T-cell (primary cell): ENCODE measurements around the gene CNST. TPM values are rescaled to one million over a fixed set of nuclear protein-coding genes. Genes with fewer than 3 reads are reported as not detected.

ENCODE experiments used
- ATAC-seq, 4 experiments: fragments of 200-7000 bp in 3 of 4; fragments of 150-1000 bp in 1 of 4; cut with Tn5 transposase; replicated peaks in 1 of 4; 1 replicate in 3 of 4; 2 replicates in 1 of 4; pipeline ENCODE4 v1.10.0; 2021; ENCODE audit warnings: moderate library complexity in 3 of 4, mild to moderate bottlenecking in 2 of 4, moderate number of reproducible peaks in 1 of 4
- CTCF ChIA-PET, 2 donors: fragments of 300-600 bp; sonication (Branson Sonifier 250); formaldehyde crosslinking; loops; one replicate each; lab custom pipeline; 2022; ENCODE audit warnings: antibody characterized with exemption in 2 of 2; lab: Charles Lee
- POLR2A ChIA-PET, 2 donors: fragments of 300-600 bp; sonication (Branson Sonifier 250); formaldehyde crosslinking; loops; one replicate each; lab custom pipeline; 2022; ENCODE audit warnings: antibody characterized with exemption in 2 of 2; lab: Charles Lee
- DNase-seq, 35 experiments: peaks; one replicate each; pipeline versions ENCODE4 v3.0.0 to v3.0.0-alpha.2; 2013 to 2023
- H3K27ac ChIP-seq: one replicate; pipeline ENCODE4 v1.5.1; 2013; ENCODE audit warnings: low read length
- H3K27me3 ChIP-seq, 2 experiments: replicated peaks in 1 of 2; 1 replicate in 1 of 2; 2 replicates in 1 of 2; pipeline versions ENCODE4 v1.6.1 to v1.7.0; 2013; ENCODE audit warnings: low read length in 1 of 2, mixed read lengths in 1 of 2; ENCODE audit not compliant: control insufficient read depth in 2 of 2, insufficient read depth in 2 of 2; ENCODE audit errors: extremely low read depth in 1 of 2
- H3K36me3 ChIP-seq, 2 donors: 1 replicate in 1 of 2; 2 replicates in 1 of 2; pipeline versions ENCODE4 v1.6.1 to v1.7.0; 2013; ENCODE audit warnings: low read length in 1 of 2; ENCODE audit not compliant: control insufficient read depth in 2 of 2, insufficient read depth in 1 of 2; ENCODE audit errors: extremely low read depth in 1 of 2
- H3K4me1 ChIP-seq, 2 experiments: 1 replicate in 1 of 2; 2 replicates in 1 of 2; pipeline versions ENCODE4 v1.6.1 to v1.7.0; 2013; ENCODE audit warnings: low read length in 2 of 2, mixed read lengths in 1 of 2; ENCODE audit not compliant: insufficient read depth in 2 of 2, control insufficient read depth in 1 of 2; ENCODE audit errors: extremely low read depth in 1 of 2
- H3K4me3 ChIP-seq, 2 donors: 1 replicate in 1 of 2; 2 replicates in 1 of 2; pipeline versions ENCODE4 v1.5.1 to v1.7.0; 2013; ENCODE audit warnings: mild to moderate bottlenecking in 2 of 2, low read length in 1 of 2, moderate library complexity in 1 of 2; ENCODE audit not compliant: control insufficient read depth in 1 of 2; ENCODE audit errors: extremely low read depth in 1 of 2
- H3K9me3 ChIP-seq: 2 replicates; pipeline ENCODE4 v1.7.0; 2013
- H3K27ac Mint-ChIP-seq, 2 donors: one replicate each; pipeline ENCODE4 v1.8.0; 2020 to 2021; ENCODE audit warnings: mild to moderate bottlenecking in 2 of 2, mixed read lengths in 2 of 2
- H3K27me3 Mint-ChIP-seq, 2 donors: one replicate each; pipeline ENCODE4 v1.8.0; 2021 to 2022; ENCODE audit warnings: mixed read lengths in 2 of 2
- H3K36me3 Mint-ChIP-seq: one replicate; pipeline ENCODE4 v1.8.0; 2021; ENCODE audit warnings: mixed read lengths
- H3K4me1 Mint-ChIP-seq, 3 donors: one replicate each; pipeline ENCODE4 v1.8.0; 2020 to 2022; ENCODE audit warnings: mixed read lengths in 3 of 3, mild to moderate bottlenecking in 1 of 3
- H3K4me3 Mint-ChIP-seq, 3 donors: one replicate each; pipeline ENCODE4 v1.8.0; 2020 to 2022; ENCODE audit warnings: mild to moderate bottlenecking in 3 of 3, mixed read lengths in 3 of 3, moderate library complexity in 3 of 3
- H3K9me3 Mint-ChIP-seq, 3 donors: one replicate each; pipeline ENCODE4 v1.8.0; 2020 to 2022; ENCODE audit warnings: mixed read lengths in 3 of 3
- WGBS: methylation state at CpG from one replicate; pipeline ENCODE4 v1.1.5; 2013; ENCODE audit warnings: missing lambda C conversion rate; ENCODE audit not compliant: insufficient coverage; 5-methylcytosine and 5-hydroxymethylcytosine counted together
- total RNA-seq, 35 experiments: library from RNA in 6 of 35; stranded (reverse) in 6 of 35; fragments of 120-200 nt in 1 of 35; gene quantifications; one replicate each; pipeline versions ENCODE4 v1.2.1 to v1.2.4 and lab custom pipeline; 2013 to 2026

The CNST gene
- total RNA-seq, 5 donors from 2014 or later (not counting 1 experiment from before 2014, with no cell fraction given), result 69.0 to 87.3 (median 74.4) TPM

DNA sequence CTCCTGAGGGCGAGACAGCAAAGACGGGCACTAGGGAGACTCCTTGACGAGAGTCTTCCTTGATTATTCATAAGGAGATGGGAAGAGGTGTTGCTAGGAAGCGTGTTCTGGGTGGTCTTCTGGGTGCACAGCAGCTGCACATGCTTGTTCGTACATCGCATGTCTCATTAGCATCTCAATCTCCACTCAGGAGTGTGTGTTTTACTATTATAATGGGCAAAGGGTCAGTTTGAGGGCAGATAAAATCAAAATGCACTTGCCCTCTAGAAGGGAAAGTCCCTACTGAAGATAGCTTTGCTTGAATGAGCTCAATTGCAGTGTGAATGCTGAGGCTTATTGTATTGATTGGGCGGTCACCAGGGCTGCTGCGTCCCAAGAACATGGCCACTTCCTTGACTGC, 107.8 kb downstream of the CNST start:
- 93% methylated on average over 3 of the region's 8 CpGs for WGBS
- Histone ChIP-seq H3K27ac (no peak overlapping the region), H3K4me3 (no peak overlapping the region), H3K4me1 (no peaks in the 10 kb centered on the region), H3K27me3 (no peaks in the 10 kb centered on the region), H3K9me3 (no peaks in the 10 kb centered on the region), H3K36me3 (peaks cover under 1 to 8% of the 10 kb centered on the region in 2 donors)
- Mint-ChIP-seq H3K4me1 (no peaks in the 10 kb centered on the region), H3K27ac (no peak overlapping the region), H3K4me3 (no peak overlapping the region), H3K36me3 (peaks cover 46% of the 10 kb centered on the region), H3K9me3 (peaks cover 0 to 14% (median 6%) of the 10 kb centered on the region in 3 donors), H3K27me3 (no peaks in the 10 kb centered on the region)
- POLR2A ChIA-PET, result no interaction called here
- CTCF ChIA-PET, result no interaction called here
- ATAC-seq, result no peak
- no peak for DNase-seq

DNA sequence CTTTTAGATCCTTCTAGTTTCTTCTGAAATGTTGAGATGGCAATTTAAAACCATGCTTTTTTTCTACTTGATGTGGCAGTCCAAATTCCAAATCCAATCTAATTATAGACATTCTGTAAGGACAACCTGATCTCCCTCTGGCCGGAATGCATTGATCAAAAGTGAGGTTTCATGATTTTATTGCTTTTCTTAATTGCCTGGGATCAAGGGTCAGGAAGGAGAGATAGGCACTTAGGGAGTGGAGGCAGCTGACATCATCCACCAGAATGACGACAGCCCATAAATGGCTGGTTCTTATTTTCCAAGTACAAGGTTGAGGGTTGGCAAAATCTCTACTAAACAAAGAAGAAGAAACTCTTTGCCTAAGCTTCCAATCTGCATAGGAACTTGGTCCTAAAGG, 111.6 kb downstream of the CNST start:
- Mint-ChIP-seq H3K4me1 (no peaks in the 10 kb centered on the region), H3K4me3 (no peak overlapping the region), H3K27ac (no peak overlapping the region), H3K9me3 (peaks cover 0 to 14% (median 6%) of the 10 kb centered on the region in 3 donors), H3K36me3 (peaks cover 28% of the 10 kb centered on the region), H3K27me3 (no peaks in the 10 kb centered on the region)
- no peak for ATAC-seq
- ChIA-PET CTCF (no interaction called here), POLR2A (no interaction called here)
- H3K4me1 ChIP-seq, result no peaks in the 10 kb centered on the region
- no peaks in the 10 kb centered on the region for H3K27me3 ChIP-seq
- H3K9me3 ChIP-seq, result no peaks in the 10 kb centered on the region
- H3K4me3 ChIP-seq, result no peak overlapping the region
- WGBS, result no CpG with 5 or more reads among the region's 2 CpGs
- peaks cover 0 to 1% of the 10 kb centered on the region in 2 donors for H3K36me3 ChIP-seq
- H3K27ac ChIP-seq, result no peak overlapping the region
- DNase-seq, result no peak

DNA sequence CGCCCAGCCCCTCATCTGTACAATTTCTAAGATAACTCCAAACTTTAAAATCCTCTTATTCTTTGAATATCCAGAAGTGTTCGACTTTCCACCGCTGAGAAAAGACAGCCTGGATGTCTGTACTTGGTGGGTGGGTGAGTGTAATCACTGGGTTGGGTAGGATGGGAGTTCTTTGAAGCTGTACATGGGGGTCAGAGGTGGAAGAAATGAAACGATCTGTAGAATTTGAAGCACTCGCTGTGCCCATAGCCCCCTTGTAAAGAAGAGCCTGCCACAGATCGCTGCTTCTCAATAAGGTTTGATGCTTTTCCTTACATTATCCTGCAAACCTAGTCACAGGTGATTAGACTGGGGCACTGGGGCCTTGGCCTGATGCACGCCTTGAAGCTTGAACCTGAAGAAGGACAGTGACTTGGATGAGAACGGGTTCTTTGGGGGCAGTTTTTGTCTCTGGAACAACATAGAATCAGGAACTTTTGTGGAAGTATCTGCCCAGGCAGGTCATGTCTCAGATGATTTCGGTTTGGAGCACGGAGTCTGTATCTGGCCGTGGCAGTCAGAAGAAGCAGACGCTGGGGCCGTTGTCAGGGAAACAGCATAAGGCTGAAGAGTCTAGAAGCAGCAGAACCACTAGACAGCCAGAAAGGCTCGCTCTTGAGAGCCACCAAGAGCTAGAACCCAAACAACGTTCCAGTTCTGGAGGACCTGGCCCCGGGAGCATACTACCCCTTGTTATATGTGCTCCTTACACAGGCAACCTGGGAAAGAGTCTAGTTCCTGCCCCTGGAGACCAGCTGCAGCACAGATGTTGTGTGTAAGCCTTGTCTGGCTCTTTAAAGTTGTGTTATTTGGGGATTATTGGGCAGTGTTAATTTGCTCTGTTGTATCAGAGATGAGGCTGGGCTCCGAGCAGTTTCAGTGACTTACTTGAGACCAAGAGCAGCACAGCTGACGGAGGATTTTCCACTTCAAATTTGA, 112.8 kb downstream of the CNST start:
- H3K4me1 ChIP-seq, result no peaks in the 10 kb centered on the region
- Mint-ChIP-seq H3K4me3 (no peak overlapping the region), H3K27me3 (no peaks in the 10 kb centered on the region), H3K36me3 (peaks cover 19% of the 10 kb centered on the region), H3K27ac (no peak overlapping the region), H3K4me1 (no peaks in the 10 kb centered on the region), H3K9me3 (peaks cover 0 to 11% (median 6%) of the 10 kb centered on the region in 3 donors)
- DNase-seq (no peak), ATAC-seq (no peak)
- H3K27ac ChIP-seq, result no peak overlapping the region
- WGBS, result 89% methylated on average over 13 of the region's 18 CpGs
- H3K27me3 ChIP-seq, result no peaks in the 10 kb centered on the region
- H3K4me3 ChIP-seq, result no peak overlapping the region
- ChIA-PET CTCF (no interaction called here), POLR2A (no interaction called here)
- no peaks in the 10 kb centered on the region for H3K36me3 ChIP-seq
- no peaks in the 10 kb centered on the region for H3K9me3 ChIP-seq

DNA sequence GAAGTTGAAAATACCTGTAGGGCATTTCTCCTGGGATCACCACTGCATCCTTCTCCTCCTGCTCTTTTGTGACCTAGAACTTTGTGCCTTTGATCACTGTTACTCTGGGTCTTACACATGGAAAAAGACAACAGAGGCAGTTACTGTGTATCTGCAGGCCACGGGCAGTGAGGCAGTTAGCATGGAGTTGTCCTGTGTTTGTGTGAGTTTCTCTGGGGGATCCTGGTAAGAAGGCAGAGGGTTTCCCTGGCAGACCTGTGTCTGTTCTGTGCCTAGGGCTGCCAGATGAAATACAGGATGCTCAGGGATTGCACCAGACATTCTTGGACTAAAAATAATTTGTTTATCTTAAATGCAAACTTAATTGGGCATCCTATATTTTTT, 113.5 kb downstream of the CNST start:
- DNase-seq (no peak), ATAC-seq (no peak)
- no peaks in the 10 kb centered on the region for H3K9me3 ChIP-seq
- no peaks in the 10 kb centered on the region for H3K27me3 Mint-ChIP-seq
- no peaks in the 10 kb centered on the region for H3K4me1 Mint-ChIP-seq
- H3K9me3 Mint-ChIP-seq, result peaks cover 0 to 7% (median 5%) of the 10 kb centered on the region in 3 donors
- H3K27me3 ChIP-seq, result no peaks in the 10 kb centered on the region
- H3K4me3 ChIP-seq, result no peak overlapping the region
- H3K27ac ChIP-seq, result no peak overlapping the region
- no peak overlapping the region for H3K4me3 Mint-ChIP-seq
- H3K27ac Mint-ChIP-seq, result no peak overlapping the region
- no peaks in the 10 kb centered on the region for H3K4me1 ChIP-seq
- H3K36me3 ChIP-seq, result no peaks in the 10 kb centered on the region
- CTCF ChIA-PET, result no interaction called here
- peaks cover 16% of the 10 kb centered on the region for H3K36me3 Mint-ChIP-seq
- WGBS, result 100% methylated on average over 1 of the region's 1 CpG
- POLR2A ChIA-PET, result no interaction called here

DNA sequence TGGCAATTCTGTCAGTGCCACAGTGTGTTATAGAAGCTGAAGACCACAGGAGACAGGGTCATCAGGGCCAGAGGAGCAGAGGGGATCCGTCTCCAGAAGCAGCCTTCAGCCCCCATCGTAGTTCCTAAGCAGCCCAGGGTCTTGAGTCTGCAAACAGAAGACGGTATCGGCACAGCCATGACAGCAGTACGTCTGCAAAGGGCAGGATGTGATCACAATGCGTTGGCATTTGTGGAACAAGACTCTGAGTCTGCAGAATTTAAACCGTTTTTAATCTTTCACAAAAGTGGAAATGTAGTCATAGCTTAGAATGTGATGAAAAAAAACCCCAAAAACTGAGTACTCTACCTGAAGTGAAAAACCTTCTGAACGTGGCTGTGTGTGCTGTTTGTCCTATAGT, 113.9 kb downstream of the CNST start:
- no peaks in the 10 kb centered on the region for H3K27me3 Mint-ChIP-seq
- no peak for ATAC-seq
- DNase-seq, result no peak
- no peaks in the 10 kb centered on the region for H3K36me3 ChIP-seq
- peaks cover 0 to 2% (median under 1%) of the 10 kb centered on the region in 3 donors for H3K9me3 Mint-ChIP-seq
- no peaks in the 10 kb centered on the region for H3K4me1 Mint-ChIP-seq
- H3K27ac ChIP-seq, result no peak overlapping the region
- H3K36me3 Mint-ChIP-seq, result peaks cover 12% of the 10 kb centered on the region
- ChIA-PET CTCF (no interaction called here), POLR2A (no interaction called here)
- no peaks in the 10 kb centered on the region for H3K4me1 ChIP-seq
- 97% methylated on average over 6 of the region's 8 CpGs for WGBS
- no peak overlapping the region for H3K4me3 Mint-ChIP-seq
- H3K27ac Mint-ChIP-seq, result no peak overlapping the region
- H3K9me3 ChIP-seq, result no peaks in the 10 kb centered on the region
- H3K27me3 ChIP-seq, result no peaks in the 10 kb centered on the region
- H3K4me3 ChIP-seq, result no peak overlapping the region

DNA sequence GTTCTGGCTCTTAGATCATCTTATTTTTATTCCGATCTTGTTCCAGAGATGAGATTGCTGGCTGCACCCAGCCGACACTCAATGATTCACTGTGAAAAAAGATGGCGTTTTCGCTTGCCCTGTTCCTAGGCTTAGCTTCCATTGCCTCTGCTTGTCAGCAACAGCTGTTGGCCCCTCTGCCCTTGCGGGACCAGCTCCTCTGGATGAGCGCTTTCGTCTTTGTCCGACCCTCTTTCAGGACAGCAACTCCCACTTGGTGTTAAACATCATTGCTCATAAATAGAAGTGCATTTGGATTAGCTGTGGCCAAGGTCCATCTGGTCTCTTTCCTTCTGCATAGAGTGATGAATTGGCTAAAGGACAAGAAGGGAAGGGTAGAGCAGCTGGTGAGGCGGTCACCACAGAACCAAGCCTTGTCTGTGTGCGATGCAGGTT, 114.5 kb downstream of the CNST start:
- Mint-ChIP-seq H3K36me3 (peaks cover 9% of the 10 kb centered on the region), H3K9me3 (no peaks in the 10 kb centered on the region), H3K27me3 (no peaks in the 10 kb centered on the region), H3K4me3 (no peak overlapping the region), H3K27ac (peak overlapping the region in 1 of 2 donors; percentile 15), H3K4me1 (no peaks in the 10 kb centered on the region)
- ATAC-seq (no peak), DNase-seq (no peak)
- no peaks in the 10 kb centered on the region for H3K9me3 ChIP-seq
- CTCF ChIA-PET, result interaction anchor here in 1 of 2 donors (0.7 kb wide), 1 partner anchor 62 kb away, joined by 3 read pairs; no protein-coding TSS in a partner anchor
- no peak overlapping the region for H3K4me3 ChIP-seq
- POLR2A ChIA-PET, result no interaction called here
- H3K27me3 ChIP-seq, result no peaks in the 10 kb centered on the region
- no peaks in the 10 kb centered on the region for H3K4me1 ChIP-seq
- WGBS, result 95% methylated on average over 5 of the region's 10 CpGs
- no peaks in the 10 kb centered on the region for H3K36me3 ChIP-seq
- no peak overlapping the region for H3K27ac ChIP-seq
